Choroid plexus epithelial cell (primary cell): ENCODE results near the gene C14orf132.

ENCODE experiments used
- DNase-seq: peaks from one replicate; pipeline ENCODE4 v3.0.0-alpha.2; 2010; ENCODE audit warnings: low read depth
- H3K4me3 ChIP-seq: 2 replicates; pipeline ENCODE4 v1.5.1; 2011; ENCODE audit warnings: low read depth, mild to moderate bottlenecking, control low read depth, low read length, moderate library complexity
- TF ChIP-seq, protein P1 (sequence below): conservative IDR thresholded peaks from 2 replicates; pipeline ENCODE4 v1.5.1; 2011; ENCODE audit warnings: low read depth, mild to moderate bottlenecking, control low read depth, inconsistent platforms, low read length, moderate library complexity

Gene C14orf132

DNA sequence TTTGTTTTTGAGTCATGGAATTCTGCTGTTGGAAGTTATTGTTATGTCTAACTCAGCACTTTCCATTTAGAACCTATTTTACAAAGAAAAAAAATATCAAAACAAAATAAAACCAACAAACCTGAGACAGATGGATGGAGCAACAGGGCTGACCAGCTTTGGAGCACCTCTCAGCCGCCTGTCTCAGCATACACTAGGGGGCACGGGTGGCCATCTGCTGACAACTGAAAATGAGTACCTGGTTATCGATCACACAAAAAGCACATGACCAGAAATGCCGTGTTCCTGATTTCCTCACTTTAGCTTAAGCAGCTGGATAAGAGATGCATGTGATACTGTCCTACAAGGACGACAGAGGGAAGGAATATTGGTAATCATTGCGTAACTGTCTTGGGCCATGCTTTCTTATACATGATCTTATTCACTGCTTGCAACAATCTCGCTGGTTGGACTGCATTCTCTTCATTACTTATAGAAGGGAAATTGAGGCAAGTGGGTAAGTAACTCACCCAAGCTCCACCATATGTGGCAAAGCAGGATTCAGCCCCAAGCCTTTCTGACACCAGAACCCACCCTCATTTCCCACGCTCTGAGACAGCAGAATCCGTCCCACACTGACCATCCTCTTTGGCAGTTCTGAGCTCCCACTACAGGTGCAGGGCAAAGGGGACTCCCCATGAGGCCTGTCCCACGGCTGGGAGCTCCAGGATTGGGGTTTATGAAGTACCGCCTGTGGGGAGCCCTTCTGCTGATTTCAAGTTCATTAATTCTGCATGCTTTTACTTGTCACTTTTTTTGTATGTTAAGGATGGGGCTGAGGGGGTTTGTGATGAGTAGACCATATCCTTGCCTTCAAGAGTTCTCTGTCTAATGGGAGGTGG lies 43.5 kb downstream of the C14orf132 start:
- TF ChIP-seq, protein P1, sequence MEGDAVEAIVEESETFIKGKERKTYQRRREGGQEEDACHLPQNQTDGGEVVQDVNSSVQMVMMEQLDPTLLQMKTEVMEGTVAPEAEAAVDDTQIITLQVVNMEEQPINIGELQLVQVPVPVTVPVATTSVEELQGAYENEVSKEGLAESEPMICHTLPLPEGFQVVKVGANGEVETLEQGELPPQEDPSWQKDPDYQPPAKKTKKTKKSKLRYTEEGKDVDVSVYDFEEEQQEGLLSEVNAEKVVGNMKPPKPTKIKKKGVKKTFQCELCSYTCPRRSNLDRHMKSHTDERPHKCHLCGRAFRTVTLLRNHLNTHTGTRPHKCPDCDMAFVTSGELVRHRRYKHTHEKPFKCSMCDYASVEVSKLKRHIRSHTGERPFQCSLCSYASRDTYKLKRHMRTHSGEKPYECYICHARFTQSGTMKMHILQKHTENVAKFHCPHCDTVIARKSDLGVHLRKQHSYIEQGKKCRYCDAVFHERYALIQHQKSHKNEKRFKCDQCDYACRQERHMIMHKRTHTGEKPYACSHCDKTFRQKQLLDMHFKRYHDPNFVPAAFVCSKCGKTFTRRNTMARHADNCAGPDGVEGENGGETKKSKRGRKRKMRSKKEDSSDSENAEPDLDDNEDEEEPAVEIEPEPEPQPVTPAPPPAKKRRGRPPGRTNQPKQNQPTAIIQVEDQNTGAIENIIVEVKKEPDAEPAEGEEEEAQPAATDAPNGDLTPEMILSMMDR = no peak
- no peak overlapping the region for H3K4me3 ChIP-seq
- DNase-seq = no peak

DNA sequence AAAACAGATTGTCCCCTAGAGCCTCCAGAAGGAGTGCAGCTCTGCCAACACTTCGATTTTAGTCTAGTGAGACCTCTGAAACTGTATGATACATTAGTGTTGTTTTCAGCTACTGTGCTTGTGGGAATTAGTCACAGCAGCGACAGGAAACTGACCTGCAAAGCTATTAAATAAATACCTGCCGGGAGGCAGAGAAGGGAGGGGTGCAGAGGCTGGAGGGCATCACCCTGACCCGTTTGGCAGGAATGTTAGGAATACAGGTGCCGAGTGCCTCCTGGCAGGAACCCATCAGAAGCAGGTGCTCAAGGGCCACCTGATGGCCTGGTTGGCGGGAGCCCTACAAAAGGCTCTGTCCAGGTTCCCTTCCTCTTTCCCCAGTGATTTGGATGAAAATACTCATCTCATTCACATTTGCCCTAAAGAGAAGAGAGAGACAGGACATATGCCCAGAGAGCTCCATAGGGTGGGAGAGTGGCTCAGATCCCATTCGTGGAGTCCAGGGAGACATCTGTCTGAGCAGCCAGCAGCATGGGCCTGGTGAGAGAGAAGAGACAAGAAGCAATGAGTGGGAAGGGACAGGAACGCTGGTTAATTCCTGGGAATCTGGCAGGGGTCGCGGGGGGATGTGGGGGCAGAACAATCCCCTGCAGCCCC lies 44.6 kb downstream of the C14orf132 start:
- TF ChIP-seq, protein P1 = no peak
- no peak overlapping the region for H3K4me3 ChIP-seq
- DNase-seq = no peak

DNA sequence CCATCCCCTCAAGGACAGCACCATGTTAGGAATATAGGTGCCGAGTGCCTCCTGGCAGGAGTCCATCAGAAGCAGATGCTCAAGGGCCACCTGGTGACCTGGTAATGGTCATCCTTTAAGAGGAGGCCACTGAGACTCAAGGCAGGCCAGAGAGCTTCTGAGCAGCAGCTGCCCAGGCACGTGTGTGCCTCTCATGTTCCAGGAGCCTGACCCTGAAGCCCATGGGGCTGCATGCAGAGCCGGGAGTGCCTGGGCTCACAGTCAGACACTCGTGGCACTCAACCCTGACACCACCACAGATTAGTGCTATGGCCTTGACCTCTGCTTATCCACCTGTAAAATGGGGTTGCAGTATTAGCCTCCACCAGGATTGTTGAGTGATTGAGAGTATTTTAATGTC lies 45.6 kb downstream of the C14orf132 start:
- TF ChIP-seq, protein P1 = no peak
- H3K4me3 ChIP-seq = no peak overlapping the region

DNA sequence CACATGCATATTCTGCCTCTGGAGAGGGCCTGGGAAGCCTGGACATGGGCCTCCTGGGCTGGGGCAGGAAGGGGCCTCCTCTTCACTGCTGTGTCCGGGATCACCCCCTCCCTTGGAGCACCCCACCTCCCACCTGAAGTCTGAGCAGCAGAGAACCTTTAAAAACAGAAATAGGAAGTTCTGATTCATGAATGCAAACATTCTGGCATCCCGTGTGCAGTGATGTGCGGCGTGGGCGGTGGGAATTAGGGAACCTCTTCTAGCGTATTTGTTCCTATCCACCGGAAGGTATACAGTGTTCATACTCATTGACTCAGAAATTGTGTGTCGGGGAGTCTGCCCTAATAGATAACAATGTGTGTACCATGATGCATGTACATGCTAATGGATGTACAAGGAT lies 46.2 kb downstream of the C14orf132 start:
- TF ChIP-seq, protein P1 = no peak
- DNase-seq = no peak

More for the DNA sequence above, 45.6 kb downstream of the C14orf132 start:
- no peak for DNase-seq

DNA sequence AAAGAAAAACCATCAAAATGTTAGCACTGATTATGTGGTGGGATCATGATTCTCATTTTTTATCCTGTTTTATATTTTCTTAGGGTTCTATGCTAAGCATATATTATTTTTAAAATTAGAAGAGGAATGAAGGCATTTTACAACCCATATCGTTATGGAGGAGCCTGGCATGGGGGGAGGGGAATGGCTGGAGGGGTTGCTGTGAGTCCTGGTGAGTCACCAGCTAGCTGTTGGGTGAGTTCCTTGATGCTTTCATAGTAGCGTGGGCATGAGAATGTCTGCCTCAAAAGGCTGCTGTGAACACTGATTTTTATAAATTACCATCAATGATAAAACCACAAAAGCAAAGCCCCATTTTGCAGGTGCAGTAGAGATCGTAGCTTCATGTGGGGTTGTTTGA lies 46.9 kb downstream of the C14orf132 start:
- DNase-seq = peak; percentile 59
- H3K4me3 ChIP-seq = no peak overlapping the region
- TF ChIP-seq, protein P1 = no peak

More for the DNA sequence above, 46.2 kb downstream of the C14orf132 start:
- H3K4me3 ChIP-seq = no peak overlapping the region

DNA sequence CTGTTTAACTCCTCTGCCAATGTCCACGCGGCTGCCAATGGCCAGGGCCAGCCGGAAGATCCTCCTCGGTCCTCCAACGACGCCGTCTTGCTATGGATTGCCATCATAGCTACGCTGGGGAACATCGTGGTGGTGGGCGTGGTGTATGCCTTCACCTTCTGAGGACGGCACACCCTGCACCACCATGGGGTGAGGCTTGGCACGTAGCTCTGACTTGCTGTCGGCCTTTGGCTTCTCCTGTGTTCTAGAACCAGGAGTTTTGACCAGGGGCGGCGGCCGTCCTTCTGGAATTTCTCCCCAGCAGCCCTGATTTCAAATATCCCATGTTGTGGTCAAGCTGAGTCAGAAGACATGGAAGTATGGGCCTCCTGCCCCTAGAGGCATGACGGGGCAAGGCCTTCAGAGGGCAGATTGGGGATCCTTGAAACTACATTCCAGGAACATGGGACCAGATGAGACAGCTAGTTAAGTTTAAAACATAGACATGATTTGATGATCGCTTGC lies 47.5 kb downstream of the C14orf132 start:
- TF ChIP-seq, protein P1 = no peak
- H3K4me3 ChIP-seq = no peak overlapping the region
- DNase-seq = no peak
